Mammary epithelial cell (primary cell): ENCODE measurements around the gene SMPD2.

Experiments
- CTCF ChIP-seq, 2 donors: IDR thresholded peaks in 1 of 2; conservative IDR thresholded peaks in 1 of 2; 2 replicates each; pipeline ENCODE4 v1.5.1; 2011 to 2012; ENCODE audit warnings: inconsistent platforms in 2 of 2, low read length in 2 of 2, mild to moderate bottlenecking in 2 of 2, control low read depth in 1 of 2, low read depth in 1 of 2; ENCODE audit not compliant: insufficient read depth in 1 of 2; ENCODE audit errors: extremely low read depth in 1 of 2
- EZH2 ChIP-seq: IDR thresholded peaks from 2 replicates; pipeline ENCODE4 v1.6.1; 2012; ENCODE audit warnings: low read length, inconsistent platforms, borderline replicate concordance

GRCh38 chr6:109448615-109449014, 8.1 kb downstream of the SMPD2 start:
- TF ChIP-seq CTCF (conservative IDR thresholded peaks at IDR 0.05 in 1 of 2, IDR thresholded peaks at IDR 0.05 in 1 of 2; ENCODE audit: extremely low read depth in 1 of 2, insufficient read depth in 1 of 2, low read depth in 1 of 2, low read length in 2 of 2), result no peak
- no peak for TF ChIP-seq EZH2
